OCI-M2 (cell line): ENCODE measurements around the gene FUBP1.
"Not testable (repeated sequence)": the region's sequence is repeated elsewhere in the genome, so short reads cannot be mapped to it uniquely, and the experiment has no call there.

Experiments
- DNase-seq: peaks from one replicate; lab custom pipeline; 2025; ENCODE audit not compliant: unreplicated experiment; lab: John Stamatoyannopoulos, UW

FUBP1 gene

GRCh38 chr1:77978969-77979876, at the start of gene FUBP1:
FUBP1 (minus strand) TSS chr1:77979072; CDS start chr1:77979004, 68 bp downstream.
- peak; percentile 68 for DNase-seq

- not testable (repeated sequence) for DNase-seq
Measured at GRCh38 chr1:78021134-78021533, 42.3 kb upstream of the FUBP1 start.

GRCh38 chr1:78019024-78019423, 40.2 kb upstream of the FUBP1 start:
- no peak for DNase-seq

- no peak for DNase-seq
Measured at GRCh38 chr1:78015148-78015547, 36.3 kb upstream of the FUBP1 start.

GRCh38 chr1:78011050-78011449, 32.2 kb upstream of the FUBP1 start:
- DNase-seq = no peak

- no peak for DNase-seq
Measured at GRCh38 chr1:78009836-78010235, 31.0 kb upstream of the FUBP1 start.

GRCh38 chr1:78009276-78009675, 30.4 kb upstream of the FUBP1 start:
- no peak for DNase-seq

- no peak for DNase-seq
Measured at GRCh38 chr1:78007677-78008341, 28.9 kb upstream of the FUBP1 start.

GRCh38 chr1:78006521-78006920, 27.6 kb upstream of the FUBP1 start:
- no peak for DNase-seq

GRCh38 chr1:78005755-78006154, 26.9 kb upstream of the FUBP1 start:
- no peak for DNase-seq

- no peak for DNase-seq
Measured at GRCh38 chr1:78005448-78005722, 26.5 kb upstream of the FUBP1 start.

GRCh38 chr1:78004719-78005447, 26.0 kb upstream of the FUBP1 start, which contains the start of gene DNAJB4:
DNAJB4 (plus strand) TSS chr1:78004939; CDS start chr1:78005111, 172 bp downstream.
- DNase-seq = peak; percentile 67

GRCh38 chr1:78003882-78004718, 25.2 kb upstream of the FUBP1 start:
- no peak for DNase-seq

- no peak for DNase-seq
Measured at GRCh38 chr1:78003070-78003746, 24.3 kb upstream of the FUBP1 start.

- DNase-seq = not testable (repeated sequence)
Measured at GRCh38 chr1:78000536-78000935, 21.7 kb upstream of the FUBP1 start.

GRCh38 chr1:77996734-77997133, 17.9 kb upstream of the FUBP1 start:
- no peak for DNase-seq

GRCh38 chr1:77994117-77994705, 15.3 kb upstream of the FUBP1 start:
- no peak for DNase-seq

- no peak for DNase-seq
Measured at GRCh38 chr1:77991638-77992037, 12.8 kb upstream of the FUBP1 start.

GRCh38 chr1:77990629-77991204, 11.8 kb upstream of the FUBP1 start:
- DNase-seq = no peak
